RWPE1 (cell line): ENCODE results near the gene RBM15.

ENCODE experiments used
- CTCF ChIA-PET: fragments of 350-600 bp; sonication (Branson Sonifier 250); formaldehyde crosslinking; extraction: SDS; loops from one replicate; lab custom pipeline; 2021; lab: Yijun Ruan, JAX
- POLR2A ChIA-PET: fragments of 400-600 bp; formaldehyde crosslinking; extraction: SDS; loops from one replicate; lab custom pipeline; 2020; ENCODE audit warnings: antibody characterized with exemption; ENCODE audit not compliant: low non-redundant PET; lab: Yijun Ruan, JAX
- DNase-seq: peaks from one replicate; pipeline ENCODE4 v3.0.0; 2012; ENCODE audit warnings: low spot score
- H3K27ac ChIP-seq: fragments of 450-650 bp; 2 replicates; pipeline ENCODE4 v1.5.1; 2017
- TF ChIP-seq, protein P1 (sequence below): fragments of 450-650 bp; conservative IDR thresholded peaks from 2 replicates; pipeline ENCODE4 v1.5.1; 2017; ENCODE audit warnings: low read depth, mild to moderate bottlenecking

The RBM15 gene

GRCh38 chr1:110339407-110340206 is 430 bp downstream of the RBM15 start:
- CTCF ChIA-PET, result interaction anchor here (0.6 to 1.7 kb wide), 6 partner anchors 10 to 143 kb away, joined by 3 to 6 read pairs (median 3); partner anchors contain the start of gene KCNC4
- POLR2A ChIA-PET, result interaction anchor here (0.9 to 1.0 kb wide), 2 partner anchors 14 to 64 kb away, joined by 3 to 4 read pairs; no protein-coding TSS in a partner anchor
- peak overlapping the region; percentile 99 for H3K27ac ChIP-seq
- TF ChIP-seq, protein P1, sequence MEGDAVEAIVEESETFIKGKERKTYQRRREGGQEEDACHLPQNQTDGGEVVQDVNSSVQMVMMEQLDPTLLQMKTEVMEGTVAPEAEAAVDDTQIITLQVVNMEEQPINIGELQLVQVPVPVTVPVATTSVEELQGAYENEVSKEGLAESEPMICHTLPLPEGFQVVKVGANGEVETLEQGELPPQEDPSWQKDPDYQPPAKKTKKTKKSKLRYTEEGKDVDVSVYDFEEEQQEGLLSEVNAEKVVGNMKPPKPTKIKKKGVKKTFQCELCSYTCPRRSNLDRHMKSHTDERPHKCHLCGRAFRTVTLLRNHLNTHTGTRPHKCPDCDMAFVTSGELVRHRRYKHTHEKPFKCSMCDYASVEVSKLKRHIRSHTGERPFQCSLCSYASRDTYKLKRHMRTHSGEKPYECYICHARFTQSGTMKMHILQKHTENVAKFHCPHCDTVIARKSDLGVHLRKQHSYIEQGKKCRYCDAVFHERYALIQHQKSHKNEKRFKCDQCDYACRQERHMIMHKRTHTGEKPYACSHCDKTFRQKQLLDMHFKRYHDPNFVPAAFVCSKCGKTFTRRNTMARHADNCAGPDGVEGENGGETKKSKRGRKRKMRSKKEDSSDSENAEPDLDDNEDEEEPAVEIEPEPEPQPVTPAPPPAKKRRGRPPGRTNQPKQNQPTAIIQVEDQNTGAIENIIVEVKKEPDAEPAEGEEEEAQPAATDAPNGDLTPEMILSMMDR, result 0 out of 2 replicates have a peak, but pooled peaks have one; percentile 16
- peak; percentile 33 for DNase-seq

- DNase-seq, result no peak
- POLR2A ChIA-PET, result no interaction called here
- TF ChIP-seq, protein P1, result no peak
- H3K27ac ChIP-seq, result peak overlapping the region; percentile 99
- CTCF ChIA-PET, result interaction anchor here (0.6 to 1.7 kb wide), 3 partner anchors 9 to 143 kb away, joined by 3 to 6 read pairs (median 3); partner anchors contain the start of gene KCNC4
Measured at GRCh38 chr1:110340207-110340468, 961 bp downstream of the RBM15 start.

DNA sequence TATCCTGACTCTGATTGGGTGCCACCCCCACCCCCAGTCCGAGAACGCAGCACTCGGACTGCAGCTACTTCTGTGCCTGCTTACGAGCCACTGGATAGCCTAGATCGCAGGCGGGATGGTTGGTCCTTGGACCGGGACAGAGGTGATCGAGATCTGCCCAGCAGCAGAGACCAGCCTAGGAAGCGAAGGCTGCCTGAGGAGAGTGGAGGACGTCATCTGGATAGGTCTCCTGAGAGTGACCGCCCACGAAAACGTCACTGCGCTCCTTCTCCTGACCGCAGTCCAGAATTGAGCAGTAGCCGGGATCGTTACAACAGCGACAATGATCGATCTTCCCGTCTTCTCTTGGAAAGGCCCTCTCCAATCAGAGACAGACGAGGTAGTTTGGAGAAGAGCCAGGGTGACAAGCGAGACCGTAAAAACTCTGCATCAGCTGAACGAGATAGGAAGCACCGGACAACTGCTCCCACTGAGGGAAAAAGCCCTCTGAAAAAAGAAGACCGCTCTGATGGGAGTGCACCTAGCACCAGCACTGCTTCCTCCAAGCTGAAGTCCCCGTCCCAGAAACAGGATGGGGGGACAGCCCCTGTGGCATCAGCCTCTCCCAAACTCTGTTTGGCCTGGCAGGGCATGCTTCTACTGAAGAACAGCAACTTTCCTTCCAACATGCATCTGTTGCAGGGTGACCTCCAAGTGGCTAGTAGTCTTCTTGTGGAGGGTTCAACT is 2.1 kb downstream of the RBM15 start:
- TF ChIP-seq, protein P1, result no peak
- ChIA-PET POLR2A (no interaction called here), CTCF (interaction anchor here (1.0 to 1.6 kb wide), 2 partner anchors 134 to 155 kb away, joined by 3 read pairs; no protein-coding TSS in a partner anchor)
- peak overlapping the region; percentile 18 for H3K27ac ChIP-seq
- no peak for DNase-seq

- POLR2A ChIA-PET, result no interaction called here
- H3K27ac ChIP-seq, result peak overlapping the region; percentile 18
- TF ChIP-seq, protein P1, result no peak
- no peak for DNase-seq
- CTCF ChIA-PET, result interaction anchor here (0.6 to 1.6 kb wide), 3 partner anchors 119 to 154 kb away, joined by 3 read pairs; no protein-coding TSS in a partner anchor
Measured at GRCh38 chr1:110341872-110342331, 2.7 kb downstream of the RBM15 start.

DNA sequence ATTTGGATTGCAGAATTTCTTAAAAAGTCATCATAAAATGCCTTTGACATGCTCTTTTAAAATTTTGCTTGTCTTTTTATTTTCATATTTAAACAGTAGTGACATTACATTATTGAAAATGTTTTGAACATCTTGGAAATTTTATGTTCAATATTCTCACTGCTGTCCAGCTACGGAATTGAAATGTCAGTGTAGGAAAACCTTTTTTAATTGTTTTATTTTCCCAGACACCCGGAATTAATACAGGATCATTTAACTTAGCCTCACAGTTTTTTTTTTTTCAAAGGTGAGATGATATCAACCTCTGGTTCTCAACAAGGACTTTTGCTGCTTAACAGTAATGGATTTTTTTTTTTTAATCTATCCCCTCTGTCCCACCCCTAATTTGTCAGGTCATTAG is 4.1 kb downstream of the RBM15 start:
- CTCF ChIA-PET, result interaction anchor here (0.7 to 1.3 kb wide), 2 partner anchors 136 to 287 kb away, joined by 3 to 14 read pairs; no protein-coding TSS in a partner anchor
- H3K27ac ChIP-seq, result no peak overlapping the region
- POLR2A ChIA-PET, result no interaction called here
- DNase-seq, result no peak
- TF ChIP-seq, protein P1, result no peak

- CTCF ChIA-PET, result interaction anchor here (0.7 to 1.3 kb wide), 2 partner anchors 137 to 288 kb away, joined by 3 to 14 read pairs; no protein-coding TSS in a partner anchor
- no peak for DNase-seq
- POLR2A ChIA-PET, result no interaction called here
- H3K27ac ChIP-seq, result no peak overlapping the region
- TF ChIP-seq, protein P1, result no peak
Measured at GRCh38 chr1:110344152-110344551, 5.0 kb downstream of the RBM15 start.
